CD14-positive monocyte (primary cell): ENCODE results near the gene ADSS1. TPM values are rescaled to one million over a fixed set of nuclear protein-coding genes. Genes with fewer than 3 reads are reported as not detected.

Source experiments
- DNase-seq, 3 donors: peaks; one replicate each; pipeline ENCODE4 v3.0.0-alpha.2; 2011 to 2022
- H2AFZ ChIP-seq: 2 replicates; pipeline ENCODE4 v1.6.0; 2012; ENCODE audit warnings: mild to moderate bottlenecking, low read depth, low read length, inconsistent platforms; ENCODE audit not compliant: insufficient read depth, poor library complexity, severe bottlenecking
- H3K27ac ChIP-seq, 2 donors: 1 replicate in 1 of 2; 2 replicates in 1 of 2; pipeline ENCODE4 v1.5.1; 2012 to 2013; ENCODE audit warnings: low read length in 2 of 2, control low read depth in 1 of 2, inconsistent platforms in 1 of 2, low read depth in 1 of 2, mild to moderate bottlenecking in 1 of 2
- H3K27me3 ChIP-seq, 2 donors: one replicate each; pipeline versions ENCODE4 v1.6.0 to v1.6.1; 2011 to 2013; ENCODE audit warnings: low read length in 2 of 2; ENCODE audit not compliant: control insufficient read depth in 2 of 2, insufficient read depth in 2 of 2
- H3K36me3 ChIP-seq, 2 donors: replicated peaks in 1 of 2; 1 replicate in 1 of 2; 2 replicates in 1 of 2; pipeline versions ENCODE4 v1.5.1 to v1.6.1; 2012 to 2013; ENCODE audit warnings: low read length in 2 of 2, control low read depth in 1 of 2, inconsistent platforms in 1 of 2, mild to moderate bottlenecking in 1 of 2; ENCODE audit not compliant: insufficient read depth in 2 of 2, control insufficient read depth in 1 of 2
- H3K4me1 ChIP-seq, 2 donors: 1 replicate in 1 of 2; 2 replicates in 1 of 2; pipeline versions ENCODE4 v1.5.1 to v1.6.1; 2012 to 2013; ENCODE audit warnings: low read length in 2 of 2, control low read depth in 1 of 2, inconsistent platforms in 1 of 2, mild to moderate bottlenecking in 1 of 2, moderate library complexity in 1 of 2; ENCODE audit not compliant: insufficient read depth in 2 of 2, control insufficient read depth in 1 of 2
- H3K4me2 ChIP-seq: replicated peaks from 2 replicates; pipeline ENCODE3; 2012; ENCODE audit warnings: low read length, moderate library complexity, mild to moderate bottlenecking; ENCODE audit not compliant: poor library complexity, severe bottlenecking; ENCODE audit errors: extremely low read depth
- H3K4me3 ChIP-seq, 3 experiments: fragments of 200-600 bp in 1 of 3; sonication (generic) in 1 of 3; replicated peaks in 1 of 3; 1 replicate in 2 of 3; 2 replicates in 1 of 3; pipeline ENCODE4 v1.5.1; 2011 to 2013; ENCODE audit warnings: low read length in 3 of 3, mild to moderate bottlenecking in 3 of 3, control low read depth in 2 of 3, low read depth in 2 of 3, inconsistent platforms in 1 of 3, moderate library complexity in 1 of 3
- H3K79me2 ChIP-seq: 2 replicates; pipeline ENCODE4 v1.6.0; 2012; ENCODE audit warnings: mild to moderate bottlenecking, control low read depth, inconsistent platforms, low read length, moderate library complexity; ENCODE audit not compliant: insufficient read depth
- H3K9ac ChIP-seq: 2 replicates; pipeline ENCODE4 v1.6.0; 2017; ENCODE audit warnings: low read length, mild to moderate bottlenecking; ENCODE audit not compliant: insufficient read depth, poor library complexity, severe bottlenecking
- H3K9me3 ChIP-seq, 2 donors: replicated peaks in 1 of 2; 1 replicate in 1 of 2; 2 replicates in 1 of 2; pipeline versions ENCODE4 v1.5.1 to v1.6.1; 2012 to 2013; ENCODE audit warnings: low read length in 2 of 2, control low read depth in 1 of 2; ENCODE audit not compliant: control insufficient read depth in 1 of 2, insufficient read depth in 1 of 2
- H4K20me1 ChIP-seq: 2 replicates; pipeline ENCODE4 v1.6.0; 2012; ENCODE audit warnings: mild to moderate bottlenecking, low read length, control low read depth, moderate library complexity; ENCODE audit not compliant: insufficient read depth
- H3K27ac Mint-ChIP-seq, 7 donors: one replicate each; pipeline ENCODE4 v1.8.0; 2020; ENCODE audit warnings: mild to moderate bottlenecking in 7 of 7, mixed read lengths in 7 of 7, moderate library complexity in 6 of 7, inconsistent platforms in 2 of 7
- H3K27me3 Mint-ChIP-seq, 3 donors: one replicate each; pipeline ENCODE4 v1.8.0; 2021 to 2022; ENCODE audit warnings: low read depth in 3 of 3, mild to moderate bottlenecking in 3 of 3, mixed read lengths in 3 of 3, moderate library complexity in 3 of 3, inconsistent platforms in 1 of 3
- H3K36me3 Mint-ChIP-seq, 2 donors: one replicate each; pipeline ENCODE4 v1.8.0; 2020; ENCODE audit warnings: mixed read lengths in 2 of 2, inconsistent platforms in 1 of 2, mild to moderate bottlenecking in 1 of 2
- H3K4me1 Mint-ChIP-seq: one replicate; pipeline ENCODE4 v1.8.0; 2020; ENCODE audit warnings: mild to moderate bottlenecking, mixed read lengths
- H3K4me3 Mint-ChIP-seq, 2 donors: one replicate each; pipeline ENCODE4 v1.8.0; 2020; ENCODE audit warnings: mild to moderate bottlenecking in 2 of 2, mixed read lengths in 2 of 2, moderate library complexity in 1 of 2
- H3K9me3 Mint-ChIP-seq, 7 donors: one replicate each; pipeline ENCODE4 v1.8.0; 2020 to 2022; ENCODE audit warnings: mixed read lengths in 7 of 7, mild to moderate bottlenecking in 6 of 7, moderate library complexity in 6 of 7, inconsistent platforms in 2 of 7
- WGBS: methylation state at CpG from one replicate; pipeline ENCODE4 v1.1.5; 2013; ENCODE audit warnings: missing lambda C conversion rate; ENCODE audit not compliant: insufficient coverage; 5-methylcytosine and 5-hydroxymethylcytosine counted together
- intact Hi-C, 2 donors: fragments of 100-400 bp; cut with micrococcal nuclease; formaldehyde crosslinking; loops; one replicate each; pipeline versions ENCODE4 v1.15.0 to v1.15.1; 2023
- polyA plus RNA-seq, 3 donors: library from polyadenylated mRNA; depleted of rRNA in 1 of 3; unstranded in 2 of 3; stranded (reverse) in 1 of 3; fragments of 300-500 nt in 2 of 3; fragments of >200 nt in 1 of 3; fragmentation: Illumina TruSeq in 2 of 3; gene quantifications; 1 replicate in 2 of 3; 2 replicates in 1 of 3; pipeline ENCODE4 v1.2.3, GENCODE V29; 2012 to 2021
- TF ChIP-seq, protein P1 (sequence below): fragments of 200-600 bp; IDR thresholded peaks from one replicate; pipeline ENCODE4 v1.8.0; 2022; ENCODE audit warnings: antibody characterized with exemption, mild to moderate bottlenecking

Gene ADSS1
- polyA plus RNA-seq, 3 donors = 0.61 to 3.7 (median 0.64) TPM

- Histone ChIP-seq H3K9ac (no peak overlapping the region), H3K4me3 (no peak overlapping the region), H3K79me2 (peaks cover 22% of the 10 kb centered on the region), H3K27ac (no peak overlapping the region), H3K9me3 (no peaks in the 10 kb centered on the region), H3K36me3 (no peaks in the 10 kb centered on the region), H2AFZ (no peak overlapping the region), H3K27me3 (peaks cover 0 to 5% of the 10 kb centered on the region in 2 donors), H3K4me1 (peaks cover 26 to 51% of the 10 kb centered on the region in 2 donors), H4K20me1 (peaks cover 65% of the 10 kb centered on the region), H3K4me2 (no peak overlapping the region)
- Mint-ChIP-seq H3K27me3 (peaks cover 1 to 5% (median 2%) of the 10 kb centered on the region in 3 donors), H3K4me3 (no peak overlapping the region), H3K36me3 (peaks cover 8 to 11% of the 10 kb centered on the region in 2 donors), H3K9me3 (peaks cover 0 to 2% (median 0%) of the 10 kb centered on the region in 7 donors), H3K4me1 (peaks cover 38% of the 10 kb centered on the region), H3K27ac (peak overlapping the region in 3 of 7 donors; percentile 18 to 54 (median 41))
- intact Hi-C loops = no loop called here
- WGBS = 93% methylated on average over 22 of the region's 26 CpGs
- DNase-seq = no peak
- TF ChIP-seq, protein P1, sequence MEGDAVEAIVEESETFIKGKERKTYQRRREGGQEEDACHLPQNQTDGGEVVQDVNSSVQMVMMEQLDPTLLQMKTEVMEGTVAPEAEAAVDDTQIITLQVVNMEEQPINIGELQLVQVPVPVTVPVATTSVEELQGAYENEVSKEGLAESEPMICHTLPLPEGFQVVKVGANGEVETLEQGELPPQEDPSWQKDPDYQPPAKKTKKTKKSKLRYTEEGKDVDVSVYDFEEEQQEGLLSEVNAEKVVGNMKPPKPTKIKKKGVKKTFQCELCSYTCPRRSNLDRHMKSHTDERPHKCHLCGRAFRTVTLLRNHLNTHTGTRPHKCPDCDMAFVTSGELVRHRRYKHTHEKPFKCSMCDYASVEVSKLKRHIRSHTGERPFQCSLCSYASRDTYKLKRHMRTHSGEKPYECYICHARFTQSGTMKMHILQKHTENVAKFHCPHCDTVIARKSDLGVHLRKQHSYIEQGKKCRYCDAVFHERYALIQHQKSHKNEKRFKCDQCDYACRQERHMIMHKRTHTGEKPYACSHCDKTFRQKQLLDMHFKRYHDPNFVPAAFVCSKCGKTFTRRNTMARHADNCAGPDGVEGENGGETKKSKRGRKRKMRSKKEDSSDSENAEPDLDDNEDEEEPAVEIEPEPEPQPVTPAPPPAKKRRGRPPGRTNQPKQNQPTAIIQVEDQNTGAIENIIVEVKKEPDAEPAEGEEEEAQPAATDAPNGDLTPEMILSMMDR = no peak
Measured at GRCh38 chr14:104693482-104694431, 30.3 kb upstream of the ADSS1 start.

DNA sequence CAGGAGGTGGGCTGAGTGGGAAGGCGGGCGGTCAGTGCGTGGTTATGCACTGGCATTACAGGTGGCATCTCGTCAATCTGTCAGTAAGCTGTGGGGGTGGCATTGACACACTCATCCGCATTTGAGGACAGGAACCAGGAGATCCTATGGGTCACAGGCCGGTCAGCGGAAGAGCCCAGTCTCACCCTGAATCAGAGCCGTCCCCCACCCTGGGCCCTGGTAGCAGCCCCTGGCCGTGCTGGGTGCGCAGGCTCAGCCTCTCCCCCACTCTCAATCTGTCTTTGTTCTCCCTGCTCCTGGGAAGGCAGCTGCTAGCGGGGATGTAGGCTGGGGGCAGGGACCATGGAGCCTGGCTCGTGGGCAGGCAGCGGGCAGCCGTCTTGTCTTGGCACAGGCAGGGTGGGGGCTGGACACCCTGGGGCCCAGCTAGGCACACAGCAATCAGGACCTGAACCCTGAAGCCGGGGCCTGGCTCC, 29.5 kb upstream of the ADSS1 start:
- 85% methylated on average over 6 of the region's 15 CpGs for WGBS
- H4K20me1 ChIP-seq = peaks cover 65% of the 10 kb centered on the region
- no peaks in the 10 kb centered on the region for H3K36me3 ChIP-seq
- no peaks in the 10 kb centered on the region for H3K9me3 ChIP-seq
- DNase-seq = no peak
- no peak overlapping the region for H2AFZ ChIP-seq
- peak overlapping the region in 1 of 7 donors; percentile 41 for H3K27ac Mint-ChIP-seq
- H3K4me3 Mint-ChIP-seq = no peak overlapping the region
- intact Hi-C loops = no loop called here
- no peak overlapping the region for H3K4me2 ChIP-seq
- TF ChIP-seq, protein P1 = no peak
- peak overlapping the region; percentile 54 for H3K9ac ChIP-seq
- H3K79me2 ChIP-seq = peaks cover 22% of the 10 kb centered on the region
- peaks cover 0 to 2% (median 0%) of the 10 kb centered on the region in 3 donors for H3K27me3 Mint-ChIP-seq
- no peak overlapping the region for H3K4me3 ChIP-seq
- H3K4me1 Mint-ChIP-seq = peaks cover 36% of the 10 kb centered on the region
- peaks cover 21 to 45% of the 10 kb centered on the region in 2 donors for H3K4me1 ChIP-seq
- H3K27ac ChIP-seq = peak overlapping the region in 1 of 2 donors; percentile 71
- H3K9me3 Mint-ChIP-seq = peaks cover 0 to 2% (median 0%) of the 10 kb centered on the region in 7 donors
- H3K27me3 ChIP-seq = no peaks in the 10 kb centered on the region
- H3K36me3 Mint-ChIP-seq = peaks cover 8 to 11% of the 10 kb centered on the region in 2 donors
